NCI-H345 treated with DMSO at 0.1 percent for 48 hours (cell line): Measurements from ENCODE around the gene PAXIP1.
"Not testable (repeated sequence)": the region's sequence is repeated elsewhere in the genome, so short reads cannot be mapped to it uniquely, and the experiment has no call there.

Source experiments
- DNase-seq: peaks from one replicate; lab custom pipeline; 2025; ENCODE audit not compliant: unreplicated experiment; lab: John Stamatoyannopoulos, UW

Gene PAXIP1

GRCh38 chr7:154950960-154951359 is 52.0 kb downstream of the PAXIP1 start:
- no peak for DNase-seq

- no peak for DNase-seq
Observed at GRCh38 chr7:154947604-154948003, 55.3 kb downstream of the PAXIP1 start.

DNA sequence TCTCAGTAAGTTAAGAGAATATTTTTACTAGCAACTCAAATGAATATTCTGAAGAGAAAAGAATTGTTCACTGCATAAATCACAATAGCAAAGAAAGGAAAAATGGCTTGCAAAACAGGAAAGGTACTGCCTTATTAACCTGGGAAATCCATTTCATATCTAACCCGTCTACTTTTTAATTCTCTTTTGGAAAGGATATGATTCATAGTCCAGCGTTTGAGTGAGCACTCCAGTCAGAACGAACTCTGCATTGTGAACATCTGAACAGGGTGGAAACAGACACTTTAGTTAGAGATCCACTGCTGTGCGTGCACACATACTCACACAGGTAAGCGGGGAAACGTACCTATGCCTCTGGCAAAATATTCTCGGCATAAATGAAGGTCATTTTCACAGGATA is 56.8 kb downstream of the PAXIP1 start:
- DNase-seq: no peak

DNA sequence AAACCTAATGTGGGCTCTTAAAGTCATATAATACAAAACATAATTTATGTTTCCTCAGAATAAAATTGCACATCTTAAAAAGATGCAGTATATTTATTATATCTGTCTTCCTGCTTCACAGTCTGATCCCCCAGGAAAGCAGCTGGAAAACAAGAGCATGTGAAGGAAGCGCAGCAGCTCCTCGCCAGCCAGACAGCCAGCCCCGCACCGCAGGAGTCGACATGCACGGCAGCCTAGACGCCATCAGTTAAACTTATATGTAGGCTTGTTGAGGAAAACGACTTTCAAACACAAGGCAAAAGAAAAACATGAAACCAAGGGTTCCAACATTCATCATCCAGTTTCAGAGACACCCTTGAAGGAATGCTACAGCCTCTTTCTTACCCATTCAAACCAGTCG is 59.0 kb downstream of the PAXIP1 start:
- no peak for DNase-seq

DNA sequence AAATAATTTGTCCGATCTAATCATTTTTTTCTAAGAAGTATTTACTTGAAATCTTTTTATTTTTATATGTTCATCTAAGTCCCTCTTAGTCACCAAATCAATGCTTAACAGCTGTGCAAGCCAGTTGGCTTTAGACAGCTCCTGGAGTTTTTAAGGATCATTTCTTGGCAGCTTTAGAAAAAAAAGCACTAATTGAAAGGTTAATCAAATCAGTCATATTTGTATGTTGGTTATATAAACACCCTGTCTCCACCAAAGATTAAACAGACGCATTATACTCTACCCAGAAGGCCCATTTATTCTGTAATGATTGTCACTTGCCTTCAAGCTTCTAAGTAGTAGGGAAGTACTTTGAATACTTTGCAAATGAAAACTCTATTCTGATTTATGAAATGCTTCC is 60.2 kb downstream of the PAXIP1 start:
- no peak for DNase-seq

GRCh38 chr7:154937837-154938236 is 65.1 kb downstream of the PAXIP1 start:
- DNase-seq: no peak

GRCh38 chr7:154934353-154934952 is 68.5 kb downstream of the PAXIP1 start:
- not testable (repeated sequence) for DNase-seq

DNA sequence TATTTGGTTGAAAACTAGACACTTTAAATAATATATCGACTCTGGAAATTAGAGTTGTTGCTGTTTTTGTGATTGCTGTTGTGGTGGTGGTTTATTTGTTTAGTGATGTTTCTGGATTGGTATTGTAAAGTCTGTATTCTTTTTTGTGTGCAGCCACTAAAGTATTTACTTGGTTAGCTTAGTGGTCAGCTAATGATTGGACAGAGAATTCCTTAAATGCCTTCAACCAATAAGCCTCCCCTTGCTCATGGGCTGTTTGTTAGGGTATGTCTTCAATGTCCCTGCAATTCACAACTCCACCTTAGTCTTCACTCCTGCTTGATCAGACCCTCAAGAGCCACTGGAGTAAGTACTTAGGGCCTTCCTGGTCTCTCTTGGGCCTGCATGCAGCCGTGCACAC is 71.0 kb downstream of the PAXIP1 start:
- no peak for DNase-seq

- DNase-seq: no peak
Observed at GRCh38 chr7:154929006-154929726, 73.8 kb downstream of the PAXIP1 start.

GRCh38 chr7:154928136-154929005 is 74.6 kb downstream of the PAXIP1 start:
- no peak for DNase-seq

DNA sequence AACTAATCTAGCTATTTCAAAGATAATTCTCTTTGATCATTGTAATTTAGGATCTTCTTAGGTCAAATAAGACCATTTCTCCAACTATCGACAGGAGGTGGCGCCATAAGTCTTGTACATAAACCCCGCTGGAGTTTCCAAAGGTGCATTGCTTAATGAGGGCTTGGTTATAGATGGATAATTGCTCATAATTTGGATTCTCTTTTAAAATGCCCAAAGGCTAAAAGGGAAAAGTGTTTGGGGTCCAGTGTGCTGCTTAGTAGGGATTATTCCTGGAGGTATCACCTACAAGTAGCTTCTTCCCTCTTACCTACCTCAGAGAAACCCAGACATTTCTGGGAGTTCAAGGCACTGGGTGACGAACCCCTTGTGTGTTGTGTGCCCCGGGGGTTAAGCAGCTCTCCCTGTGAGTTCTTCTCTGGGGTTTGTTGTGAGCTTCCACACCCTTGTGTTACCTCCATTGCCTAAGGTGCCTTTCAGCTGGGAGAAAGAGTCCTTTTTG is 75.2 kb downstream of the PAXIP1 start:
- peak; percentile 66 for DNase-seq

- DNase-seq: not testable (repeated sequence)
Observed at GRCh38 chr7:154922472-154922871, 80.5 kb downstream of the PAXIP1 start.

DNA sequence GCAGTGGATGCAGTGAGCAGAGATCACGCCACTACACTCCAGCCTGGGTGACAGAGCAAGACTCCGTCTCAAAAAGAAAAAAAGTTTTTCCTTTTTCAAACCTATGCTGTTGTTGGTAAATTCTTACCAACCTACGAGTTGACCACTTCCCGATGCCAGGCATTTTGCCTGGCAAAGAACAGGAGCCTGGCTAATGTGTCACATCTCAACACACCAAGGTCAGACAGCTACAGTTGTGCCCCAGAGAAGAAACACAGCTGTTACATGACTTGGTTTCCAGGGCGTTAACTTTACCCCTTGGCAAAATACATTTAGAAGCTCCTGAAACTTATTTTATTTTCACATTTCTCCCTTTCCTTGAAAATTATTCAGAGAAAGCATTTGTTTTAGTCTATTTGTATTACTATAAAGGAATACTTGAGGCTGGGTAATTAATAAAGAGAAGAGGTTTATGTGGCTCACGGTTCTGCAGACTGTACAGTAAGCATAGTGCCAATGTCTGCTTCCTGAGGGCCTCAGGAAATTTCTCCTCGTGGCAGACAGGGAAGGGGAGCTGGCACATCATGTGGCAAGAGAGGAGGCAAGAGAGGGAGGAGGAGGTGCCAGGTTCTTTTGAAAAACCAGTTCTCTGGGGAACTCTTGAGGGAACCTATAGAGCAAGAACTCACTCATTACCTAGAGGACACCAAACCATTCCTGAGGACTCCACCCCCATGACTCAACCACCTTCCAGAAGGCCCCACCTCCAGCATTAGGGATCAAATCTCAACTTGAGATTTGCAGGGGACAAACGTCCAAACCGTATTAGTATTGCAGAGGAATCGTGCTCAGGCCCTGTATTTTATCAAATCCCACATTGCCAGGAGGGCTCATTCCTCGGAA is 83.3 kb downstream of the PAXIP1 start:
- DNase-seq: no peak

- DNase-seq: no peak
Observed at GRCh38 chr7:154918741-154919140, 84.2 kb downstream of the PAXIP1 start.

GRCh38 chr7:154918266-154918665 is 84.7 kb downstream of the PAXIP1 start:
- no peak for DNase-seq

DNA sequence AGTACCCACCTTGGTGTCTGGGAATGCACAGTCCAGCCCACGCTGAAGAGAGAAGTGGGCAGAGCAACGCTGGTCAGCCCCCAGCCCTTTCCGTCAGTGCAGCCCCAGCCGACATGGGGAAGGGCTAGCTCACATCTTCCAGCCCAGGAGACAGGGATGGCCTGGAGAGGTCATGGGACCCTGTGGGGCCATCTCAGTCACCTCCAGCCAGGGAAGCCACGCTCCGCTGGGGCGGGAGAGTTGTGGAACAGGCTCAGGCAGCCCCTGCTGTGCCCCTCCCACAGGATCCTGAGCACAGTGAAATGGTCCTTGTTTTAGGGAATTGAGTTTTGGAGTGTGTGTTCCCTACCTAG is 85.1 kb downstream of the PAXIP1 start:
- no peak for DNase-seq

DNA sequence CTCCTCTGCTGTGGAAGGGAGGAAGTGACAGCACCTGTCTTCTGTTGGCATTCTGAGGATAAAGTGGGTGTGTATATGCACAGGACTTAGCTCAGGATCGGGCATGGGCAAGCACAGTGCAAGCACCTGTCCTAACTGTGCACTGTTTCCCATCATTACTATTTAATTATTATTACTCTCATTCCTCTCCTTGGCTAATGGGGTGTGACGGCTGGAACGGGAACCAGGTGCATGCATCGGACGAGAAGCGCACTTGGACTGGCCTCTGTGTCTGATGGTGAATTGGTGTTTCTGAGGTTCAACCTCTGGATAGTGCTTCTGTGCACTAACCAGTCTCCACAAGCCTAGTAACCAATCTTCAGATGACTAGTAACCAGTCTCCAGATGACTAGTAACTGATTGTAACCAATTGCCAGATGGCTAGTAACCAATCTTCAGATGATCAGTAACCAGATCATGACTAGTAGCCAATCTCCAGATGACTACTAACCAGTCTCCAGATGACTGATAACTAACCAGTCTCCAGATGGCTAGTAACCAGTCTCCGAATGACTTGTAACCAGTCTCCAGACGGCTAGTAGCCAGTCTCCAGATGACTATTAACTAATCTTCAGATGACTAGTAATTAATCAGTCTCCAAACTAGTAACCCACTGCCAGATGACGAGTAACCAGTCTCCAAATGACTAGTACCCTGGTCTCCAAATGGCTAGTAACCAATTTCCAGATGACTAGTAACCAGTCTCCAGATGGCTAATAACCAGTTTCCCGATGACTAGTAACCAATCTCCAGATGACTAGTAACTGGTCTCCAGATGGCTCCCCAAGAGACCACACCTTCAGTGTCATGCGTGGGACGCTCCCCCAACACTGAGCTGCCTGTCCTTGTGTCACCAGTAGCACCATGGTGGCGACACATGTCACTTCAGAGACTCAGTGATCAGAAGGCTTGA is 85.8 kb downstream of the PAXIP1 start:
- DNase-seq: no peak

DNA sequence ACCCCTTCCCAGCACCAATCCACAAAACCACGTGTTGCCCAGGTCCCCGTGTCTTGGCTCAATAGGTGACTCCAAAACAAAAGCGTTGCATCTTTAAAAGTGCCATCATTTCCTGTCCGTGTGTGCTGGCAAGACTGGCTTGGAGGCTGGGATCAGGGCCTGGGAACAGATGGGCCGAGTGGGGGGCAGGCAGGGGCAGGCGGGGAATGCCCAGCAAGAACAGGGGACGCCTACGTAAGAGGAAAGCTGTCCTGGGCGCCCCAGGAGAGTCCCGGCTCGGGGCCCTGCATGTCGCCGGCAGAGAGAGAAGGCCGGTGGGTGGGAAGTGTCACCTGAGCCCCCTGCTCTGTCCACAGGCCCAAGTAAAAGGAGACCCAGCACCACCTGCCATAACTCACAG is 86.5 kb downstream of the PAXIP1 start:
- no peak for DNase-seq

DNA sequence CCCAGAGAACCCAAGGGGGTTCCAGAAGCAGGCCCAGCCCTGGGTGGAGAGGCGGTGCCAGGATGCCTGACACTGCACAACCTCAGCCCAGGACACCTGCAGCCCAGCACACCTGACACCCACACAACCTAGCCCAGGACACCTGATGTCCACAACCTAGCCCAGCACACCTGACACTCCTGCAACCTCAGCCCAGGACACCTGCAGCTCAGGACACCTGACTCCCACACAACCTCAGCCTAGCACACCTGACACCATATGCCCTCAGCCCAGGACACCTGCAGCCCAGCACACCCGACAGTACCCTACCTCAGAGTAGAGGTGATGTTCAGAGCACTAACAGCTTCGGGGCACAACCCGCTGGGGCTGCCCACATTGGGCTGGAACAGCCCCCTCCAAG is 87.3 kb downstream of the PAXIP1 start:
- no peak for DNase-seq

GRCh38 chr7:154914996-154915380 is 87.9 kb downstream of the PAXIP1 start:
- DNase-seq: no peak
